H9 (cell line): Measurements from ENCODE around the gene GEMIN2. TPM values are rescaled to one million over a fixed set of nuclear protein-coding genes. Genes with fewer than 3 reads are reported as not detected.

Experiments used
- DNase-seq: peaks from one replicate; pipeline ENCODE4 v3.0.0-alpha.2; 2017
- H2AFZ ChIP-seq: one replicate; pipeline ENCODE4 v1.6.1; 2013; ENCODE audit warnings: mild to moderate bottlenecking, low read length, control low read depth, moderate library complexity
- H2AK5ac ChIP-seq: 2 replicates; pipeline ENCODE4 v1.6.1; 2013; ENCODE audit warnings: low read length, control low read depth, mixed read lengths; ENCODE audit not compliant: insufficient read length
- H2BK120ac ChIP-seq: one replicate; pipeline ENCODE4 v1.6.1; 2013; ENCODE audit warnings: low read depth, mild to moderate bottlenecking, low read length, control low read depth, inconsistent platforms; ENCODE audit not compliant: poor library complexity, severe bottlenecking
- H2BK12ac ChIP-seq: 2 replicates; pipeline ENCODE4 v1.6.1; 2013; ENCODE audit warnings: low read length, control low read depth, mixed read lengths, low read depth; ENCODE audit not compliant: insufficient read length
- H2BK15ac ChIP-seq: 2 replicates; pipeline ENCODE4 v1.6.1; 2013; ENCODE audit warnings: low read depth, low read length, control low read depth
- H2BK20ac ChIP-seq: one replicate; pipeline ENCODE4 v1.6.1; 2013; ENCODE audit warnings: low read depth, mild to moderate bottlenecking, low read length, control low read depth, inconsistent platforms; ENCODE audit not compliant: poor library complexity, severe bottlenecking
- H2BK5ac ChIP-seq: 2 replicates; pipeline ENCODE4 v1.6.1; 2013; ENCODE audit warnings: low read length, control low read depth, mixed read lengths; ENCODE audit not compliant: insufficient read length
- H3K14ac ChIP-seq: 2 replicates; pipeline ENCODE4 v1.6.1; 2013; ENCODE audit warnings: low read length, control low read depth; ENCODE audit not compliant: insufficient read depth
- H3K18ac ChIP-seq: 2 replicates; pipeline ENCODE4 v1.6.1; 2013; ENCODE audit warnings: low read depth, mild to moderate bottlenecking, mixed read lengths, low read length, control low read depth; ENCODE audit not compliant: insufficient read length
- H3K23ac ChIP-seq: 2 replicates; pipeline ENCODE4 v1.6.1; 2013; ENCODE audit warnings: low read length, control low read depth, mixed read lengths, low read depth; ENCODE audit not compliant: insufficient read length
- H3K23me2 ChIP-seq: 2 replicates; pipeline ENCODE4 v1.6.1; 2013; ENCODE audit warnings: low read depth, mild to moderate bottlenecking, mixed read lengths, low read length, control low read depth; ENCODE audit not compliant: insufficient read length, poor library complexity, severe bottlenecking
- H3K27ac ChIP-seq: 2 replicates; pipeline ENCODE4 v1.5.1; 2013; ENCODE audit warnings: low read length, control low read depth, mixed read lengths, low read depth; ENCODE audit not compliant: insufficient read length
- H3K27me3 ChIP-seq: 2 replicates; pipeline ENCODE4 v1.6.1; 2013; ENCODE audit warnings: low read length, control low read depth, inconsistent platforms; ENCODE audit not compliant: insufficient read depth
- H3K4ac ChIP-seq: 2 replicates; pipeline ENCODE4 v1.6.1; 2013; ENCODE audit warnings: low read depth, mild to moderate bottlenecking, control low read depth, inconsistent platforms, low read length, moderate library complexity
- H3K4me1 ChIP-seq: 2 replicates; pipeline ENCODE4 v1.6.1; 2013; ENCODE audit warnings: low read length, control low read depth, inconsistent platforms; ENCODE audit not compliant: insufficient read depth
- H3K4me2 ChIP-seq: 2 replicates; pipeline ENCODE4 v1.6.1; 2013; ENCODE audit warnings: low read length, control low read depth, mixed read lengths; ENCODE audit not compliant: insufficient read length, insufficient read depth
- H3K56ac ChIP-seq: 2 replicates; pipeline ENCODE4 v1.6.1; 2013; ENCODE audit warnings: low read depth, mild to moderate bottlenecking, mixed read lengths, low read length, control low read depth; ENCODE audit not compliant: insufficient read length
- H3K79me1 ChIP-seq: 2 replicates; pipeline ENCODE4 v1.6.1; 2013; ENCODE audit warnings: low read depth, mild to moderate bottlenecking, moderate library complexity, low read length, control low read depth, inconsistent platforms; ENCODE audit not compliant: insufficient read depth, poor library complexity, severe bottlenecking
- H3K79me2 ChIP-seq: 2 replicates; pipeline ENCODE4 v1.6.1; 2013; ENCODE audit warnings: low read length, control low read depth, inconsistent platforms; ENCODE audit not compliant: insufficient read depth
- H3K9ac ChIP-seq: 2 replicates; pipeline ENCODE4 v1.6.1; 2013; ENCODE audit warnings: low read length, control low read depth, mixed read lengths; ENCODE audit not compliant: insufficient read length; ENCODE audit errors: extremely low read depth
- H3K9me3 ChIP-seq: one replicate; pipeline ENCODE4 v1.6.1; 2013; ENCODE audit warnings: low read depth, low read length, inconsistent platforms; ENCODE audit not compliant: control insufficient read depth
- H3T11ph ChIP-seq: one replicate; pipeline ENCODE4 v1.6.1; 2013; ENCODE audit warnings: mild to moderate bottlenecking, low read length, control low read depth, inconsistent platforms
- H4K20me1 ChIP-seq: one replicate; pipeline ENCODE4 v1.6.1; 2013; ENCODE audit not compliant: control insufficient read depth, insufficient read length, insufficient read depth
- H4K5ac ChIP-seq: 2 replicates; pipeline ENCODE4 v1.6.1; 2013; ENCODE audit warnings: low read depth, mild to moderate bottlenecking, mixed read lengths, low read length, control low read depth; ENCODE audit not compliant: insufficient read length
- H4K8ac ChIP-seq: replicated peaks from 2 replicates; pipeline ENCODE4 v1.6.1; 2013; ENCODE audit warnings: low read length, control low read depth, mixed read lengths, low read depth; ENCODE audit not compliant: insufficient read length
- H4K91ac ChIP-seq: 2 replicates; pipeline ENCODE4 v1.6.1; 2013; ENCODE audit warnings: low read depth, mild to moderate bottlenecking, moderate library complexity, mixed read lengths, low read length, control low read depth; ENCODE audit not compliant: insufficient read length
- H3K27ac Mint-ChIP-seq, 3 experiments: 2 replicates in 2 of 3; 3 replicates in 1 of 3; pipeline ENCODE4 v1.8.0; 2020 to 2021; ENCODE audit warnings: mixed read lengths in 3 of 3, mild to moderate bottlenecking in 1 of 3, moderate library complexity in 1 of 3
- H3K27me3 Mint-ChIP-seq: 2 replicates; pipeline ENCODE4 v1.8.0; 2021; ENCODE audit warnings: low read depth, mild to moderate bottlenecking, moderate library complexity, mixed read lengths
- H3K36me3 Mint-ChIP-seq, 3 experiments: 2 replicates in 2 of 3; 3 replicates in 1 of 3; pipeline ENCODE4 v1.8.0; 2020 to 2021; ENCODE audit warnings: low read depth in 3 of 3, mixed read lengths in 3 of 3; ENCODE audit not compliant: insufficient read depth in 1 of 3
- H3K4me1 Mint-ChIP-seq, 2 experiments: 2 replicates each; pipeline ENCODE4 v1.8.0; 2020; ENCODE audit warnings: mixed read lengths in 2 of 2
- H3K4me3 Mint-ChIP-seq, 2 experiments: 2 replicates in 1 of 2; 3 replicates in 1 of 2; pipeline ENCODE4 v1.8.0; 2020 to 2021; ENCODE audit warnings: mild to moderate bottlenecking in 2 of 2, mixed read lengths in 2 of 2, moderate library complexity in 1 of 2
- H3K9me3 Mint-ChIP-seq, 2 experiments: 2 replicates in 1 of 2; 3 replicates in 1 of 2; pipeline ENCODE4 v1.8.0; 2020; ENCODE audit warnings: mild to moderate bottlenecking in 2 of 2, mixed read lengths in 2 of 2, moderate library complexity in 1 of 2
- CTCF ChIP-seq: fragments of 200-600 bp; sonication (generic); conservative IDR thresholded peaks from 3 replicates; pipeline ENCODE4 v1.8.0; 2021; ENCODE audit warnings: antibody characterized with exemption, mild to moderate bottlenecking
- WGBS: extraction: QIAGEN DNeasy Blood & Tissue Kit; methylation state at CpG from one replicate; pipeline ENCODE4 v1.1.7; 2013; ENCODE audit warnings: missing lambda C conversion rate, low lambda C conversion rate, mixed read lengths; ENCODE audit not compliant: insufficient read length; ENCODE audit errors: extremely low coverage; 5-methylcytosine and 5-hydroxymethylcytosine counted together
- total RNA-seq: library from RNA; stranded (reverse); gene quantifications from 2 replicates; pipeline ENCODE4 v1.2.1, GENCODE V29; 2021

The GEMIN2 gene
- total RNA-seq, 1 experiment from 2014 or later, result 36.3 TPM

GRCh38 chr14:39180553-39180952, 66.4 kb downstream of the GEMIN2 start:
- Histone ChIP-seq H4K8ac (no peak overlapping the region), H4K20me1 (no peaks in the 10 kb centered on the region), H3K18ac (no peak overlapping the region)

More at GRCh38 chr14:39180553-39180952, 66.4 kb downstream of the GEMIN2 start:
- H2AFZ ChIP-seq, result no peak overlapping the region
- Mint-ChIP-seq H3K4me3 (no peak overlapping the region), H3K4me1 (peaks cover 10 to 21% of the 10 kb centered on the region in 2 experiments), H3K9me3 (no peaks in the 10 kb centered on the region), H3K27ac (no peak overlapping the region), H3K36me3 (peaks cover 10 to 54% (median 24%) of the 10 kb centered on the region in 3 experiments), H3K27me3 (no peaks in the 10 kb centered on the region)
- H4K91ac ChIP-seq, result no peak overlapping the region
- H2AK5ac ChIP-seq, result no peak overlapping the region
- no peaks in the 10 kb centered on the region for H3K4me1 ChIP-seq
- peaks cover 3% of the 10 kb centered on the region for H3K79me1 ChIP-seq
- no peak overlapping the region for H3K9ac ChIP-seq
- H2BK15ac ChIP-seq, result no peak overlapping the region
- H4K5ac ChIP-seq, result no peak overlapping the region
- H3K27ac ChIP-seq, result no peak overlapping the region
- no peak overlapping the region for H3T11ph ChIP-seq
- H3K4me2 ChIP-seq, result no peak overlapping the region
- no CpG with 5 or more reads among the region's 5 CpGs for WGBS
- no peak overlapping the region for H2BK5ac ChIP-seq
- no peak for DNase-seq
- H3K27me3 ChIP-seq, result no peaks in the 10 kb centered on the region
- peaks cover 8% of the 10 kb centered on the region; the same call in 1 of the 2 replicates for H3K79me2 ChIP-seq
- H2BK120ac ChIP-seq, result no peak overlapping the region
- no peaks in the 10 kb centered on the region for H3K9me3 ChIP-seq
- H3K23ac ChIP-seq, result no peak overlapping the region
- no peak overlapping the region for H2BK12ac ChIP-seq
- no peak overlapping the region for H2BK20ac ChIP-seq
- H3K56ac ChIP-seq, result no peak overlapping the region
- no peak overlapping the region for H3K4ac ChIP-seq
- TF ChIP-seq CTCF, result no peak
- H3K14ac ChIP-seq, result no peak overlapping the region
- peaks cover 3% of the 10 kb centered on the region for H3K23me2 ChIP-seq
